H1 (cell line): Measurements from ENCODE around the gene OLFML2B. TPM values are rescaled to one million over a fixed set of nuclear protein-coding genes. Genes with fewer than 3 reads are reported as not detected.

Experiments
- CTCF ChIA-PET: fragments of 300-600 bp; sonication (Branson Sonifier 250); formaldehyde crosslinking; loops from one replicate; lab custom pipeline; 2021; ENCODE audit not compliant: partially characterized antibody; lab: Charles Lee
- POLR2A ChIA-PET: fragments of 300-600 bp; sonication (Branson Sonifier 250); formaldehyde crosslinking; loops from one replicate; lab custom pipeline; 2021; ENCODE audit warnings: inconsistent platforms; ENCODE audit not compliant: partially characterized antibody; lab: Charles Lee
- DNase-seq, 2 experiments: peaks; one replicate each; pipeline versions ENCODE4 v3.0.0 to v3.0.0-alpha.2; 2010 to 2022; ENCODE audit warnings: low spot score in 2 of 2, low read depth in 1 of 2, mixed read lengths in 1 of 2
- FAIRE-seq: peaks from 2 replicates; lab custom pipeline; 2011; peaks lifted over from hg19 to GRCh38; lab: Jason Lieb, UNC
- H2AFZ ChIP-seq: 2 replicates; pipeline ENCODE4 v1.8.1; 2012; ENCODE audit warnings: low read length, inconsistent platforms
- H2AK5ac ChIP-seq: 2 replicates; pipeline ENCODE4 v1.6.1; 2013; ENCODE audit warnings: low read depth, low read length
- H2BK120ac ChIP-seq: replicated peaks from 2 replicates; pipeline ENCODE3; 2013; ENCODE audit warnings: low read depth, low read length, inconsistent platforms
- H2BK12ac ChIP-seq: 2 replicates; pipeline ENCODE4 v1.6.1; 2013; ENCODE audit warnings: low read depth, low read length
- H2BK15ac ChIP-seq: 2 replicates; pipeline ENCODE4 v1.6.1; 2013; ENCODE audit warnings: low read length
- H2BK20ac ChIP-seq: 2 replicates; pipeline ENCODE4 v1.6.1; 2013; ENCODE audit warnings: low read length
- H2BK5ac ChIP-seq: 2 replicates; pipeline ENCODE4 v1.6.1; 2013; ENCODE audit warnings: low read depth, low read length
- H3K14ac ChIP-seq: 2 replicates; pipeline ENCODE4 v1.6.1; 2013; ENCODE audit warnings: inconsistent platforms; ENCODE audit not compliant: insufficient read length
- H3K18ac ChIP-seq: 2 replicates; pipeline ENCODE4 v1.6.1; 2013; ENCODE audit warnings: low read length; ENCODE audit errors: extremely low read depth
- H3K23ac ChIP-seq: 2 replicates; pipeline ENCODE4 v1.6.1; 2013; ENCODE audit warnings: inconsistent platforms; ENCODE audit not compliant: insufficient read length
- H3K23me2 ChIP-seq: 2 replicates; pipeline ENCODE4 v1.6.1; 2013; ENCODE audit warnings: low read depth, low read length
- H3K27ac ChIP-seq: 2 replicates; pipeline ENCODE4 v1.6.1; 2011; ENCODE audit warnings: low read depth, low read length, inconsistent platforms
- H3K27me3 ChIP-seq, 4 experiments: replicated peaks in 1 of 4; 1 replicate in 1 of 4; 2 replicates in 3 of 4; pipeline versions ENCODE4 v1.6.1 to v1.8.1; 2011 to 2013; ENCODE audit warnings: low read length in 3 of 4, mild to moderate bottlenecking in 3 of 4, inconsistent platforms in 2 of 4, mixed read lengths in 2 of 4, moderate library complexity in 1 of 4; ENCODE audit not compliant: control insufficient read depth in 3 of 4, insufficient read depth in 3 of 4; ENCODE audit errors: extremely low read depth in 1 of 4
- H3K36me3 ChIP-seq, 4 experiments: 2 replicates each; pipeline versions ENCODE4 v1.6.1 to v1.8.1; 2011 to 2013; ENCODE audit warnings: mild to moderate bottlenecking in 4 of 4, low read length in 3 of 4, moderate library complexity in 2 of 4, control low read depth in 1 of 4, inconsistent platforms in 1 of 4; ENCODE audit not compliant: insufficient read depth in 4 of 4, control insufficient read depth in 2 of 4
- H3K4ac ChIP-seq: replicated peaks from 2 replicates; pipeline ENCODE3; 2013; ENCODE audit warnings: low read length, low read depth, mixed read lengths, inconsistent platforms; ENCODE audit not compliant: insufficient read length
- H3K4me1 ChIP-seq, 4 experiments: replicated peaks in 1 of 4; 1 replicate in 1 of 4; 2 replicates in 3 of 4; pipeline versions ENCODE4 v1.6.1 to v1.8.1; 2011 to 2013; ENCODE audit warnings: low read length in 3 of 4, inconsistent platforms in 2 of 4, mixed read lengths in 1 of 4; ENCODE audit not compliant: insufficient read depth in 4 of 4, control insufficient read depth in 3 of 4
- H3K4me2 ChIP-seq, 2 experiments: 2 replicates each; pipeline versions ENCODE4 v1.6.1 to v1.8.1; 2011 to 2013; ENCODE audit warnings: low read depth in 2 of 2, low read length in 2 of 2, control low read depth in 1 of 2, inconsistent platforms in 1 of 2, mild to moderate bottlenecking in 1 of 2; ENCODE audit not compliant: insufficient read depth in 1 of 2
- H3K4me3 ChIP-seq, 4 experiments: fragments of 200-600, 300-600 bp in 1 of 4; sonication (generic), shearing (Covaris generic), sonication (Bioruptor Twin) in 1 of 4; 2 replicates each; pipeline versions ENCODE4 v1.5.1 to v1.8.1; 2011 to 2016; ENCODE audit warnings: low read length in 4 of 4, low read depth in 3 of 4, control low read depth in 2 of 4, inconsistent platforms in 2 of 4, mild to moderate bottlenecking in 2 of 4, mixed read lengths in 1 of 4, moderate library complexity in 1 of 4; ENCODE audit not compliant: insufficient read depth in 2 of 4; ENCODE audit errors: extremely low read depth in 1 of 4
- H3K56ac ChIP-seq: replicated peaks from 2 replicates; pipeline ENCODE3; 2013; ENCODE audit warnings: low read depth, mild to moderate bottlenecking, mixed read lengths, low read length, inconsistent platforms; ENCODE audit not compliant: insufficient read length
- H3K79me1 ChIP-seq: 2 replicates; pipeline ENCODE4 v1.6.1; 2013; ENCODE audit warnings: low read depth, low read length, control low read depth
- H3K79me2 ChIP-seq, 2 experiments: 2 replicates each; pipeline versions ENCODE4 v1.6.1 to v1.8.1; 2012 to 2013; ENCODE audit warnings: low read length in 2 of 2, mild to moderate bottlenecking in 2 of 2, inconsistent platforms in 1 of 2; ENCODE audit not compliant: insufficient read depth in 2 of 2, control insufficient read depth in 1 of 2
- H3K9ac ChIP-seq, 4 experiments: replicated peaks in 1 of 4; 1 replicate in 1 of 4; 2 replicates in 3 of 4; pipeline versions ENCODE4 v1.6.1 to v1.8.1; 2011 to 2013; ENCODE audit warnings: low read depth in 3 of 4, low read length in 3 of 4, control low read depth in 2 of 4, mild to moderate bottlenecking in 2 of 4, moderate library complexity in 2 of 4, inconsistent platforms in 1 of 4; ENCODE audit errors: extremely low read depth in 1 of 4
- H3K9me3 ChIP-seq, 2 experiments: 2 replicates each; pipeline versions ENCODE4 v1.6.1 to v1.8.1; 2012 to 2013; ENCODE audit warnings: mild to moderate bottlenecking in 2 of 2, moderate library complexity in 2 of 2, control low read depth in 1 of 2, inconsistent platforms in 1 of 2, low read depth in 1 of 2, low read length in 1 of 2, mixed read lengths in 1 of 2; ENCODE audit not compliant: insufficient read depth in 2 of 2
- H4K20me1 ChIP-seq, 2 experiments: replicated peaks in 1 of 2; 2 replicates each; pipeline versions ENCODE3 to v1.8.1; 2011 to 2013; ENCODE audit warnings: inconsistent platforms in 2 of 2, low read length in 2 of 2, mild to moderate bottlenecking in 1 of 2; ENCODE audit not compliant: insufficient read depth in 2 of 2, control insufficient read depth in 1 of 2
- H4K5ac ChIP-seq: 2 replicates; pipeline ENCODE4 v1.6.1; 2013; ENCODE audit warnings: low read length, low read depth, mixed read lengths, inconsistent platforms; ENCODE audit not compliant: insufficient read length
- H4K8ac ChIP-seq: 2 replicates; pipeline ENCODE4 v1.8.0; 2013; ENCODE audit warnings: mild to moderate bottlenecking, moderate library complexity, low read length, inconsistent platforms; ENCODE audit not compliant: insufficient read depth; ENCODE audit errors: extremely low read depth
- H4K91ac ChIP-seq: replicated peaks from 2 replicates; pipeline ENCODE3; 2013; ENCODE audit warnings: low read length, mixed read lengths, inconsistent platforms; ENCODE audit not compliant: insufficient read length
- BACH1 ChIP-seq: IDR thresholded peaks from 2 replicates; pipeline ENCODE4 v1.6.1; 2012; ENCODE audit warnings: low read length, improper control_type of control experiment
- CBX5 ChIP-seq: fragments of 300-800, 300-1000 bp; sonication (generic); IDR thresholded peaks from 2 replicates; pipeline ENCODE4 v1.7.1; 2016; ENCODE audit warnings: antibody characterized with exemption, low read length, low read depth
- FOSL1 ChIP-seq: IDR thresholded peaks from 2 replicates; pipeline ENCODE4 v1.6.1; 2011; ENCODE audit warnings: mild to moderate bottlenecking, low read depth, low read length, moderate library complexity; ENCODE audit not compliant: insufficient read depth
- JUN ChIP-seq: IDR thresholded peaks from 2 replicates; pipeline ENCODE4 v1.6.1; 2011; ENCODE audit warnings: low read depth, mild to moderate bottlenecking, improper control_type of control experiment, low read length
- NANOG ChIP-seq: IDR thresholded peaks from 2 replicates; pipeline ENCODE4 v1.6.1; 2011; ENCODE audit warnings: low read length, low read depth, mild to moderate bottlenecking, inconsistent platforms; ENCODE audit not compliant: insufficient read depth, poor library complexity, severe bottlenecking
- NRF1 ChIP-seq: IDR thresholded peaks from 2 replicates; pipeline ENCODE4 v1.6.1; 2011; ENCODE audit warnings: mild to moderate bottlenecking, low read depth, low read length, improper control_type of control experiment
- POLR2A ChIP-seq, 2 experiments: IDR thresholded peaks; 1 replicate in 1 of 2; 2 replicates in 1 of 2; pipeline ENCODE4 v1.6.1; 2011; ENCODE audit warnings: low read depth in 2 of 2, low read length in 2 of 2, mild to moderate bottlenecking in 2 of 2; ENCODE audit errors: control extremely low read depth in 1 of 2
- RAD21 ChIP-seq, 2 experiments: IDR thresholded peaks in 1 of 2; conservative IDR thresholded peaks in 1 of 2; 2 replicates each; pipeline ENCODE4 v1.6.1; 2011; ENCODE audit warnings: low read depth in 2 of 2, low read length in 2 of 2, improper control_type of control experiment in 1 of 2, inconsistent platforms in 1 of 2, mild to moderate bottlenecking in 1 of 2, moderate library complexity in 1 of 2
- SAP30 ChIP-seq: fragments of 300-600 bp; sonication (generic); IDR thresholded peaks from 2 replicates; pipeline ENCODE4 v1.7.1; 2012; ENCODE audit warnings: low read length, moderate library complexity, mild to moderate bottlenecking, inconsistent platforms; ENCODE audit not compliant: insufficient read depth, insufficient replicate concordance
- SP2 ChIP-seq: IDR thresholded peaks from 2 replicates; pipeline ENCODE4 v1.6.1; 2012; ENCODE audit warnings: mild to moderate bottlenecking, low read length, inconsistent platforms
- SUZ12 ChIP-seq: fragments of 200-600 bp; sonication (generic); IDR thresholded peaks from 2 replicates; pipeline ENCODE4 v1.6.1; 2012; ENCODE audit warnings: mild to moderate bottlenecking, inconsistent platforms, low read length, moderate library complexity, mixed read lengths
- TAF1 ChIP-seq: IDR thresholded peaks from 2 replicates; pipeline ENCODE4 v1.6.1; 2011; ENCODE audit warnings: mild to moderate bottlenecking, low read depth, low read length
- TAF7 ChIP-seq: optimal IDR thresholded peaks from 2 replicates; pipeline ENCODE3; 2011; ENCODE audit warnings: low read depth, mild to moderate bottlenecking, inconsistent platforms, low read length, moderate library complexity, borderline replicate concordance
- TCF12 ChIP-seq: IDR thresholded peaks from 2 replicates; pipeline ENCODE4 v1.6.1; 2011; ENCODE audit warnings: low read depth, mild to moderate bottlenecking, low read length
- WGBS, 2 experiments: shearing (Covaris generic) in 1 of 2; methylation state at CpG; one replicate each; pipeline versions ENCODE4 v1.1.6 to v1.1.7; 2013 to 2015; ENCODE audit warnings: low lambda C conversion rate in 2 of 2, mixed read lengths in 2 of 2, inconsistent platforms in 1 of 2, low coverage in 1 of 2, missing lambda C conversion rate in 1 of 2; ENCODE audit not compliant: insufficient replicate concordance in 2 of 2, insufficient coverage in 1 of 2, insufficient read length in 1 of 2; ENCODE audit errors: extremely low coverage in 1 of 2, missing lambda C conversion rate in 1 of 2; 5-methylcytosine and 5-hydroxymethylcytosine counted together
- polyA plus RNA-seq, 7 experiments: library from polyadenylated mRNA; depleted of rRNA in 3 of 7; stranded (reverse) in 5 of 7; unstranded in 2 of 7; fragments of >200 nt in 5 of 7; fragments of 200-250 nt in 2 of 7; gene quantifications; 1 replicate in 5 of 7; 2 replicates in 1 of 7; 4 replicates in 1 of 7; pipeline versions ENCODE4 v1.2.1 to v1.2.3, GENCODE V29; 2011 to 2013; ENCODE audit warnings: missing spikeins in 2 of 7, mixed read lengths in 2 of 7
- total RNA-seq: library from RNA; stranded (reverse); fragmentation: NEBNext Ultra II Directional; extraction: Animal tissue kit (Norgen Biotek cat#: 25700); gene quantifications from 2 replicates; pipeline ENCODE4 v1.2.1, GENCODE V29; 2021

The OLFML2B gene
- total and polyA plus RNA-seq, 2 of the 8 experiments (the other 6 are each of a cell fraction or from before 2014, with no cell fraction given), result 6.5 to 10.4 TPM

- Histone ChIP-seq H3K27ac (no peak overlapping the region), H4K8ac (no peak overlapping the region), H3K27me3 (no peaks in the 10 kb centered on the region), H4K91ac (no peak overlapping the region), H3K9ac (no peak overlapping the region), H3K14ac (no peak overlapping the region), H4K20me1 (no peaks in the 10 kb centered on the region), H3K4ac (no peak overlapping the region), H3K79me1 (no peaks in the 10 kb centered on the region), H3K4me2 (no peak overlapping the region), H3K4me3 (no peak overlapping the region), H3K23me2 (peaks cover 2% of the 10 kb centered on the region; the same call in 1 of the 2 replicates), H3K23ac (no peak overlapping the region), H3K18ac (no peak overlapping the region), H2BK20ac (no peak overlapping the region), H3K36me3 (no peaks in the 10 kb centered on the region), H2BK15ac (no peak overlapping the region), H2AK5ac (no peak overlapping the region), H2BK12ac (no peak overlapping the region), H4K5ac (no peak overlapping the region), H3K79me2 (no peaks in the 10 kb centered on the region), H2BK120ac (no peak overlapping the region), H3K56ac (no peak overlapping the region), H3K9me3 (no peaks in the 10 kb centered on the region), H3K4me1 (no peaks in the 10 kb centered on the region; a peak in 1 of 7 replicates), H2BK5ac (no peak overlapping the region), H2AFZ (no peak overlapping the region)
- DNase-seq (no peak), FAIRE-seq (no peak)
- ChIA-PET POLR2A (no interaction called here), CTCF (interaction anchor here (0.7 to 7.4 kb wide), 16 partner anchors 8 to 356 kb away, joined by 3 to 180 read pairs (median 4); partner anchors contain the start of gene OLFML2B)
- 62% methylated on average over 2 of the region's 2 CpGs; no CpG with 5 or more reads in 1 of the 2 experiments for WGBS, 2 experiments
- TF ChIP-seq TCF12 (no peak), TAF1 (no peak), NRF1 (no peak), CBX5 (no peak), SUZ12 (no peak), SAP30 (no peak), RAD21 (IDR thresholded peaks at IDR 0.05 in 1 of 2, conservative IDR thresholded peaks at IDR 0.05 in 1 of 2; ENCODE audit: low read depth in 2 of 2, low read length in 2 of 2) (no peak), SP2 (no peak), JUN (no peak), NANOG (no peak), POLR2A (IDR thresholded peaks at IDR 0.05; ENCODE audit: control extremely low read depth in 1 of 2, low read depth in 2 of 2, low read length in 2 of 2) (no peak), BACH1 (no peak), FOSL1 (no peak), TAF7 (no peak)
Observed at GRCh38 chr1:162035241-162035640, 11.6 kb upstream of the OLFML2B start.
